Fibroblast of skin of scalp (primary cell): ENCODE results near the gene GRM8.
"Not testable (repeated sequence)": the region's sequence is repeated elsewhere in the genome, so short reads cannot be mapped to it uniquely, and the experiment has no call there.

Experiments used
- DNase-seq: peaks from one replicate; pipeline ENCODE4 v3.0.0-alpha.2; 2013

Gene GRM8

DNA sequence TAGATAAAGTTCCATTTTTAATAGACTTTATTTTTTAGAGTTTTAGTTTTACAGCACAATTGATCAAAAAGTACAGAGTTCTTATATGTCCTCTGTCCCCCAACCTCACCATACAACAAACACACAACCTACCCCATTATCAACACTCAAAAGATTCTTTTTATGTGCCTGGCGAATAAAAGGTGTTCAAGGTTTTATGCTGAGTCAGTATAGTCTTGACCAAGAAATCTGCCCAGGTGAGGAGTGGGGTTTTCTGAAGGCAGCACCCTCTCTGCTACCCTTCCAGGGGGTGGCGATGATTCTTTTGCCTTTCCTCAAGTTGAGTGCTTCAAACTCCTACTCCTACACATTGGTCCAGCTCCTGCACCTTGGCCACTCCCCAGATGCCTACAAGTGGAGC, 222.9 kb downstream of the GRM8 start:
- no peak for DNase-seq

DNA sequence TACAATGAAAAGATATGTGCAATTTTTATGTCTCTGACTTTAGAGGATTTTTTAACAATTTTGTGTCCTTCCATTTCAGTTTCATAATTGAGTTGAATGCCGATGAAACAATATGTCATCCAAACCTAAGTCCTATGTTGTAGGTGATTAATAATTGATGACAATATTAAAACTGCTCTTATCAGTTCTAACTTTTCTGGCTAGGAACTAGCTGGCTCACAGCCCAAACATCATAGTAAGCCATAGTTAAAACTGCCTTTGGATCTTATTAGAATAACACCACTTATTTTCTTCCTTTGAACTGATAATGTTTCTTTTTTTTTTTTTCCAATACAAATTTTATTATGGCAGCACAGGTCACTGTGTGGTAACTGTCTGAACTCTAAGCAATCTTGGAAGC, 230.9 kb downstream of the GRM8 start:
- DNase-seq, result no peak

GRCh38 chr7:127021019-127021738, 231.6 kb downstream of the GRM8 start:
- no peak for DNase-seq

GRCh38 chr7:127018889-127019288, 233.9 kb downstream of the GRM8 start:
- DNase-seq, result no peak

GRCh38 chr7:127017196-127017595, 235.5 kb downstream of the GRM8 start:
- no peak for DNase-seq

DNA sequence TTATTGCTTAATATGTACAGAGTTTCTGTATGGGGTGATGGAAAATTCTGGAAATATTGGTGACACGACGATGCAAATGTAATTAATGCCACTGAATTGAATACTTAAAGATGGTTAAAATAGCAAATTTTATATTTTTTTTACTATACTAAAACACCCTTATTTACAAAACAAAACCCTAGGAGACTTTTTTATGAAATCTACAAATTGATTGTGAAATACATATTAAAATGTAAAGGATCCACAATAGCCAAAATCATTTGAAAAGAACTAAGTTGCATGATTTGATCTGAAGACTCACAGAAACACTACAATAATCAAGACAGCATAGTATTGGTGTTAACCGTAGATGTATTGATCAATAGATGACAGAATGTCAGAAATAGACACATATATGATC, 252.0 kb downstream of the GRM8 start:
- no peak for DNase-seq

DNA sequence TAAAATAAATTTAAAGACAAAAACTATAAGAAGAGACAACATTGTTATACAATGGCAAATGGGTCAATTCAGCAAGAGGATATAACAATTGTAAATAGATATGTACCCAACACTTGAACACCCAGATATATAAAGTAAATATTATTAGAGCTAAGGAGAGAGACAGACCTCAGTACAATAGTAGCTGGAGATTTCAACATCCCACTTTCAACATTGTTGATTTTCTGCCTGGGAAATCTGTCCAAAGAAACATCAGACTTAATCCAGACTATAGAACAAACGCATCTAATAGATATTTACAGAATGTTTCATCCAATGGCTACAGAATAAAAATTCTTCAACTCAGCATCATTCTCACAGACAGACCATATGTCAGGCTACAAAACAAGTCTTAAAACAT, 256.1 kb downstream of the GRM8 start:
- no peak for DNase-seq

GRCh38 chr7:126993626-126994213, 259.0 kb downstream of the GRM8 start:
- no peak for DNase-seq

GRCh38 chr7:126988022-126988421, 264.7 kb downstream of the GRM8 start:
- DNase-seq, result no peak

- DNase-seq, result no peak
Observed at GRCh38 chr7:126979722-126980121, 273.0 kb downstream of the GRM8 start.

- no peak for DNase-seq
Observed at GRCh38 chr7:126978865-126979264, 273.9 kb downstream of the GRM8 start.

DNA sequence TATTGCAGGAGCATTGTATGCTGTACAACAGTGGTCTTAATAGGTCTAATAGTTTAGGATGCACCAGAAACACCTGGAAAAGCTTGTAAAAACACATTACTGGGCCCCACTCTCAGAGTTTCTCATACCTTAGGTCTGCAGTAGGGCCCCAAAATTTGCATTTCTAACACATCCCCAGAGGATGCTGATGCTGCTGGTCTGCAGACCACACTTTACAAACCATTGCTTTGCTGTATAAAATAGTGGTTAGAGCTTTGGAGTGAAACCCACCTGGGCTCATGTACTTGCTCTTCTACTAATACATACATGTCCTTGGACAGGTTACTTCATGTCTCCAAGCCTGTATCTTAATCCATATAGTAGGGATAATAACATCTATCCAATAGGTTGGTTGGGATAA, 279.7 kb downstream of the GRM8 start:
- DNase-seq, result no peak

DNA sequence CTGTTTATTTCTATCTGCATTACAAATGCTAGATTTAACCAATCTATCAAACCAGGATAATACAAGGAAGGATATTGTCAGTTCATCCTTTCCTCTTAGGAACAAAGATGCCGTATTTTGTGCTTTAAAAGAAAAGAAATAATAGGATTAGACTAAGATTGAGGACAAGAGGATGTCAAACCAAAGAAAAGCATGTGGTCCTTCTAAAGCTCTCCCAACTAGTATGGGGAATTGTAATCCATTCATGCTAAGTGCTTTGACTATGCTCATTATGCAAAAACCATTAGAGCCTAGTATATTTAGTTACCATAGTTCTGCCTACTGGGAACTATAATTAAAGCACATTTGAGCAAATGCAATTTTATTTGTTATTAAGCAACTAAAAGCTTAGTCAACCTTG, 280.2 kb downstream of the GRM8 start:
- DNase-seq, result no peak

GRCh38 chr7:126959649-126960048, 293.1 kb downstream of the GRM8 start:
- no peak for DNase-seq

DNA sequence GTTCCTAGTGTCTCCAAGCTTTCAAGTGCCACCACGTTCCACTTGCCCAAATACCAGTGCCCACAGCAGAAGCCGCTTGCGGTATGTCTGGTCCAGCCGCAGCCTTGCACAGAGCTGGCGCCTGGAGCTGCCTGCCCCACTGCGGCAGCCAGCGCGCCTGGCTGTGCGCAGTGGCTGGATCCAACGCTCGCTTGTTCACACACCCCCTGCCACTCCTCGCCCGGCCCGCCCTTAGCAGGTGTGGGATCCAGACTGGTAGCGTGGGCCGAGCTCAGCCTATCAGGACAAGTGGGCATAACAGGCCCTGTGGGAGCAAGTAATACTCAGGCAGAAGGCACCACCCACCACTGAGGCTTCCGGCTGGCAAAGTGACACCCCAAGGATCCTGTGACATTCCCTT, 294.4 kb downstream of the GRM8 start:
- DNase-seq, result no peak

GRCh38 chr7:126957443-126957842, 295.3 kb downstream of the GRM8 start:
- no peak for DNase-seq

GRCh38 chr7:126953461-126953860, 299.3 kb downstream of the GRM8 start:
- no peak for DNase-seq

- DNase-seq, result no peak
Observed at GRCh38 chr7:126948664-126949063, 304.1 kb downstream of the GRM8 start.

GRCh38 chr7:126940723-126941307, 311.9 kb downstream of the GRM8 start:
- DNase-seq, result no peak

- no peak for DNase-seq
Observed at GRCh38 chr7:126937171-126937570, 315.6 kb downstream of the GRM8 start.

- DNase-seq, result no peak
Observed at GRCh38 chr7:126931581-126931980, 321.2 kb downstream of the GRM8 start.

GRCh38 chr7:126930166-126930565, 322.6 kb downstream of the GRM8 start:
- DNase-seq, result no peak

- no peak for DNase-seq
Observed at GRCh38 chr7:126924477-126924876, 328.3 kb downstream of the GRM8 start.

DNA sequence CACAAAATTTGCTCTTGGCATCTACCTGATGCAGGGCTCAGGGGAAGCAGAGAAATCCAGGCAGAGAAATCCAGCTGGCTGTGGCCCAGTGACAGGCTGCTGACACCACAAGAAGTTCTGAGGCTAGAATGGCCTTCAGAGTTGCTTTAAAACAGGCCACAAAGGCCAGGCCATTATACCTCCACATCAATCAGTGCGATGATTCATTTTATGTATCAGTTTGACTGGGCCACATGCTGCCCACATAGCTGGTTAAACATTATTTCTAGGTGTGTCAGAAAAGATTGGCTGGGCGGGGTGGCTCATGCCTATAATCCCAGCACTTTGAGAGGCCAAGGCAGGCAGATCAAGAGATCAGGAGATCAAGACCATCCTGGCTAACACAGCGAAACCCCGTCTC, 341.1 kb downstream of the GRM8 start:
- DNase-seq, result not testable (repeated sequence)
